Measurements from ENCODE around the gene HOXC9. TPM values are rescaled to one million over a fixed set of nuclear protein-coding genes. Genes with fewer than 3 reads are reported as not detected.
A peak's percentile ranks its signal among the peaks of the same experiment; 100 is the strongest.

Gene HOXC9
- total RNA-seq, 1 experiment from 2014 or later: 1.9 TPM

- Histone ChIP-seq H3K9me3 (no peaks in the 10 kb centered on the region), H3K4me3 (peak overlapping the region; percentile 68), H3K27me3 (no peaks in the 10 kb centered on the region), H3K36me3 (peaks cover 3% of the 10 kb centered on the region; the same call in 1 of the 2 replicates)
- DNase-seq: peak; percentile 84
These were observed 27.7 kb upstream of the HOXC9 start for GRCh38 chr12:53972152-53972702.

- Histone ChIP-seq H3K36me3 (peaks cover 3% of the 10 kb centered on the region; the same call in 1 of the 2 replicates), H3K4me3 (peak within 1 kb of the TSS; percentile 68), H3K9me3 (no peaks in the 10 kb centered on the region), H3K27me3 (no peaks in the 10 kb centered on the region)
- no peak for DNase-seq
These were observed 27.2 kb upstream of the HOXC9 start, which contains the start of gene HOXC11 for GRCh38 chr12:53972722-53973235. TSS of gene HOXC11 (plus strand) at chr12:53973126. CDS start at chr12:53973242, 116 bp downstream.

- Histone ChIP-seq H3K36me3 (peaks cover 3% of the 10 kb centered on the region; the same call in 1 of the 2 replicates), H3K4me3 (peak overlapping the region; percentile 68), H3K27me3 (no peaks in the 10 kb centered on the region), H3K9me3 (no peaks in the 10 kb centered on the region)
- DNase-seq: peak; percentile 86
These were observed 26.5 kb upstream of the HOXC9 start for GRCh38 chr12:53973236-53974042.

- H3K27me3 ChIP-seq: no peaks in the 10 kb centered on the region
- H3K9me3 ChIP-seq: no peaks in the 10 kb centered on the region
- H3K36me3 ChIP-seq: peaks cover 3% of the 10 kb centered on the region; the same call in 1 of the 2 replicates
- H3K4me3 ChIP-seq: peak within 1 kb of the TSS; percentile 68
- DNase-seq: peak; percentile 89
These were observed 25.6 kb upstream of the HOXC9 start, which contains the start of gene HOTAIR for GRCh38 chr12:53974084-53975063. TSS of gene HOTAIR (minus strand) at chr12:53974954.

- Histone ChIP-seq H3K9me3 (no peaks in the 10 kb centered on the region), H3K4me3 (peak overlapping the region; percentile 68), H3K27me3 (no peaks in the 10 kb centered on the region), H3K36me3 (peaks cover 3% of the 10 kb centered on the region; the same call in 1 of the 2 replicates)
- DNase-seq: no peak
These were observed 24.9 kb upstream of the HOXC9 start for GRCh38 chr12:53975064-53975471.

- H3K27me3 ChIP-seq: no peaks in the 10 kb centered on the region
- no peak for DNase-seq
- peak overlapping the region; percentile 68 for H3K4me3 ChIP-seq
- H3K36me3 ChIP-seq: peaks cover 3% of the 10 kb centered on the region; the same call in 1 of the 2 replicates
- no peaks in the 10 kb centered on the region for H3K9me3 ChIP-seq
These were observed 24.3 kb upstream of the HOXC9 start for GRCh38 chr12:53975479-53976152.

GRCh38 chr12:53976172-53976822, 23.7 kb upstream of the HOXC9 start:
- Histone ChIP-seq H3K4me3 (no peak overlapping the region), H3K27me3 (no peaks in the 10 kb centered on the region)
- DNase-seq: peak; percentile 63

GRCh38 chr12:53976823-53977595, 23.0 kb upstream of the HOXC9 start:
- Histone ChIP-seq H3K4me3 (no peak overlapping the region), H3K27me3 (no peaks in the 10 kb centered on the region)

More at GRCh38 chr12:53976172-53976822, 23.7 kb upstream of the HOXC9 start:
- peaks cover 3% of the 10 kb centered on the region; the same call in 1 of the 2 replicates for H3K36me3 ChIP-seq
- H3K9me3 ChIP-seq: no peaks in the 10 kb centered on the region

GRCh38 chr12:53977596-53978445, 22.1 kb upstream of the HOXC9 start:
- DNase-seq: no peak
- peaks cover 3% of the 10 kb centered on the region; the same call in 1 of the 2 replicates for H3K36me3 ChIP-seq
- no peaks in the 10 kb centered on the region for H3K27me3 ChIP-seq
- H3K9me3 ChIP-seq: no peaks in the 10 kb centered on the region
- H3K4me3 ChIP-seq: no peak overlapping the region

More at GRCh38 chr12:53976823-53977595, 23.0 kb upstream of the HOXC9 start:
- no peaks in the 10 kb centered on the region for H3K9me3 ChIP-seq
- H3K36me3 ChIP-seq: peaks cover 3% of the 10 kb centered on the region; the same call in 1 of the 2 replicates
- DNase-seq: peak; percentile 43

GRCh38 chr12:53978477-53979356, 21.2 kb upstream of the HOXC9 start:
- H3K36me3 ChIP-seq: peaks cover 3% of the 10 kb centered on the region; the same call in 1 of the 2 replicates
- H3K4me3 ChIP-seq: no peak overlapping the region
- H3K9me3 ChIP-seq: no peaks in the 10 kb centered on the region
- no peaks in the 10 kb centered on the region for H3K27me3 ChIP-seq
- DNase-seq: peak; percentile 95

GRCh38 chr12:53980104-53980801, 19.7 kb upstream of the HOXC9 start:
- H3K36me3 ChIP-seq: peaks cover 3% of the 10 kb centered on the region
- H3K9me3 ChIP-seq: no peaks in the 10 kb centered on the region
- no peak for DNase-seq
- H3K4me3 ChIP-seq: no peak overlapping the region
- H3K27me3 ChIP-seq: no peaks in the 10 kb centered on the region

GRCh38 chr12:53980802-53981496, 19.0 kb upstream of the HOXC9 start:
- DNase-seq: no peak
- Histone ChIP-seq H3K4me3 (no peak overlapping the region), H3K36me3 (no peaks in the 10 kb centered on the region; the same call in 1 of the 2 replicates), H3K27me3 (no peaks in the 10 kb centered on the region), H3K9me3 (no peaks in the 10 kb centered on the region)
